Sigmoid colon (tissue), 4 donors: Measurements from ENCODE around the gene HSPE1.

Source experiments
- EP300 ChIP-seq, 4 donors: sonication (generic); formaldehyde crosslinking; IDR thresholded peaks; one replicate each; pipeline ENCODE4 v1.6.1; 2017; ENCODE audit warnings: antibody characterized with exemption in 4 of 4
- POLR2A ChIP-seq, 2 donors: fragments of 450-650 bp; IDR thresholded peaks; one replicate each; pipeline ENCODE4 v1.6.1; 2016; ENCODE audit warnings: antibody characterized with exemption in 2 of 2, mild to moderate bottlenecking in 2 of 2, moderate library complexity in 2 of 2
- POLR2AphosphoS5 ChIP-seq, 4 donors: sonication (generic); formaldehyde crosslinking; IDR thresholded peaks; one replicate each; pipeline ENCODE4 v1.6.1; 2017; ENCODE audit warnings: antibody characterized with exemption in 4 of 4
- TF ChIP-seq, protein P1 (sequence below), 4 experiments: fragments of 450-650 bp in 3 of 4; fragments of 200-600 bp in 1 of 4; IDR thresholded peaks; one replicate each; pipeline ENCODE4 v1.5.1; 2016 to 2019; ENCODE audit warnings: antibody characterized with exemption in 4 of 4, mild to moderate bottlenecking in 3 of 4, moderate library complexity in 2 of 4

DNA sequence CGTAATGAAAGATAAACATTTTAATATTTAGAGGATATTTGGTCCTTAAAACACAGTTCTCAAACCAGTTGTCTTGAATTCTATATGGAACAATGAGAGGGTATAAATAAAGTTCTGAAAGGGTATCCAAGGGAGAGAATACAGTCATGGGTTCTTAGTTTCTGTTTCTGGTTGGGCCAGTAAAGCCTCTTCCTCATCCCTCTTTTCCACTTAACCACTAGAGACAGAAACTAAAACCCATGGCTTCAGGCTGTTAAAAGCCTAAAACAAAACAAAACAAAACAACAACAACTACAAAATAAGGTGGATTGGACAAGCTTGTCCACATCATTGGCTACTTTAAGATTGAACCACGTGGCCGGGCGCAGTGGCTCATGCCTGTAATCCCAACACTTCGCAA lies 28.0 kb upstream of the HSPE1 start:
- TF ChIP-seq, protein P1, sequence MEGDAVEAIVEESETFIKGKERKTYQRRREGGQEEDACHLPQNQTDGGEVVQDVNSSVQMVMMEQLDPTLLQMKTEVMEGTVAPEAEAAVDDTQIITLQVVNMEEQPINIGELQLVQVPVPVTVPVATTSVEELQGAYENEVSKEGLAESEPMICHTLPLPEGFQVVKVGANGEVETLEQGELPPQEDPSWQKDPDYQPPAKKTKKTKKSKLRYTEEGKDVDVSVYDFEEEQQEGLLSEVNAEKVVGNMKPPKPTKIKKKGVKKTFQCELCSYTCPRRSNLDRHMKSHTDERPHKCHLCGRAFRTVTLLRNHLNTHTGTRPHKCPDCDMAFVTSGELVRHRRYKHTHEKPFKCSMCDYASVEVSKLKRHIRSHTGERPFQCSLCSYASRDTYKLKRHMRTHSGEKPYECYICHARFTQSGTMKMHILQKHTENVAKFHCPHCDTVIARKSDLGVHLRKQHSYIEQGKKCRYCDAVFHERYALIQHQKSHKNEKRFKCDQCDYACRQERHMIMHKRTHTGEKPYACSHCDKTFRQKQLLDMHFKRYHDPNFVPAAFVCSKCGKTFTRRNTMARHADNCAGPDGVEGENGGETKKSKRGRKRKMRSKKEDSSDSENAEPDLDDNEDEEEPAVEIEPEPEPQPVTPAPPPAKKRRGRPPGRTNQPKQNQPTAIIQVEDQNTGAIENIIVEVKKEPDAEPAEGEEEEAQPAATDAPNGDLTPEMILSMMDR (IDR thresholded peaks at IDR 0.05), result no peak
- no peak for TF ChIP-seq POLR2A (IDR thresholded peaks at IDR 0.05)
- no peak for TF ChIP-seq EP300 (IDR thresholded peaks at IDR 0.05)
- no peak for TF ChIP-seq POLR2AphosphoS5 (IDR thresholded peaks at IDR 0.05)
